Gastrocnemius medialis (tissue), 4 donors: Measurements from ENCODE around the gene POPDC2. TPM values are rescaled to one million over a fixed set of nuclear protein-coding genes. Genes with fewer than 3 reads are reported as not detected.

Source experiments
- ATAC-seq, 2 donors: fragments of 150-250 bp; one replicate each; pipeline ENCODE4 v1.9.1; 2016
- DNase-seq, 2 donors: peaks; one replicate each; pipeline ENCODE4 v3.0.0-alpha.2; 2019
- H3K27ac ChIP-seq, 4 donors: fragments of 200-600 bp; sonication (generic); 1 replicate in 1 of 4; 2 replicates in 3 of 4; pipeline ENCODE4 v1.5.1; 2016 to 2018; ENCODE audit warnings: mild to moderate bottlenecking in 2 of 4, moderate library complexity in 1 of 4
- H3K27me3 ChIP-seq, 3 donors: fragments of 200-600 bp; sonication (generic) in 2 of 3; 1 replicate in 1 of 3; 2 replicates in 2 of 3; pipeline versions ENCODE4 v1.5.1 to v1.6.0; 2016 to 2019; ENCODE audit warnings: mild to moderate bottlenecking in 1 of 3, moderate library complexity in 1 of 3
- H3K36me3 ChIP-seq, 2 donors: fragments of 200-600 bp; sonication (generic) in 1 of 2; one replicate each; pipeline ENCODE4 v1.5.1; 2017 to 2018
- H3K4me1 ChIP-seq, 2 donors: fragments of 200-600 bp; sonication (generic) in 1 of 2; one replicate each; pipeline ENCODE4 v1.5.1; 2016 to 2017; ENCODE audit warnings: mild to moderate bottlenecking in 2 of 2
- H3K4me3 ChIP-seq, 4 donors: fragments of 200-600 bp; sonication (generic) in 3 of 4; 1 replicate in 1 of 4; 2 replicates in 3 of 4; pipeline ENCODE4 v1.5.1; 2016 to 2019; ENCODE audit warnings: mild to moderate bottlenecking in 2 of 4
- H3K9me3 ChIP-seq, 3 donors: fragments of 200-600 bp; sonication (generic) in 2 of 3; 1 replicate in 1 of 3; 2 replicates in 2 of 3; pipeline ENCODE4 v1.5.1; 2016 to 2019
- POLR2A ChIP-seq, 2 donors: fragments of 450-650 bp; IDR thresholded peaks; one replicate each; pipeline ENCODE4 v1.6.1; 2017; ENCODE audit warnings: antibody characterized with exemption in 2 of 2, mild to moderate bottlenecking in 2 of 2, moderate library complexity in 2 of 2
- in situ Hi-C, 4 donors: fragments of 200-750 bp; cut with MboI; loops; one replicate each; pipeline versions ENCODE4 v1.15.0 to v1.8.0; 2017; ENCODE audit warnings: low sequenced_read_pairs in 4 of 4
- intact Hi-C: fragments of 100-400 bp; cut with DNase I; formaldehyde crosslinking; loops from one replicate; pipeline ENCODE4 v1.15.1; 2023; ENCODE audit warnings: low total_unique reads
- total RNA-seq, 4 donors: library from RNA; depleted of rRNA; stranded (reverse); fragments of >200 nt; gene quantifications; one replicate each; pipeline versions ENCODE4 v1.1.0 to v1.2.3, GENCODE V29; 2016
- TF ChIP-seq, protein P1 (sequence below), 5 experiments: fragments of 450-650 bp in 3 of 5; fragments of 200-600 bp in 2 of 5; sonication (generic) in 2 of 5; IDR thresholded peaks in 4 of 5; conservative IDR thresholded peaks in 1 of 5; 1 replicate in 4 of 5; 2 replicates in 1 of 5; pipeline ENCODE4 v1.5.1; 2016 to 2019; ENCODE audit warnings: antibody characterized with exemption in 5 of 5, mild to moderate bottlenecking in 3 of 5, moderate library complexity in 3 of 5

Gene POPDC2
- total RNA-seq, 4 donors from 2014 or later: 7.8 to 38.9 (median 30.3) TPM

DNA sequence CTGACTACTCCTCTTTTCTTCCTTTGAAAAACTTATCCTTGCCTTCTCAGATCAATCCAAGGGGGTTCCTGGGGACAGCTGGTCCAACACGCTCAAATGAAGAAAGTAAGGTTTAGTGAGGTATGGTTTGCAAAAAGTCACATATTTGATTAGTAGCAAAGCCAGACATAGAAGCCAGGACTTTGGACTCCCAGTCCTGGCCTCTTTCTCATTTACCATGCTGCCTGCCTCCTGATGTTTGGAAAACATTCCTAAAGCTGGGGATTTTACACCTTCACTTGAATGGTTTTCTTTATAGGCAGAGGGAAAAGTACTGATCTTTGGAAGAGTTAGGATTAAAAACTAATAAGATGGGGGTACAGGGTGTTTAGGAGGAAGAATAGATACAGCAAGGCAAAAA is 14.6 kb downstream of the POPDC2 start:
- peaks cover 63 to 85% of the 10 kb centered on the region in 2 donors for H3K4me1 ChIP-seq
- no peak for TF ChIP-seq POLR2A (IDR thresholded peaks at IDR 0.05)
- TF ChIP-seq, protein P1, sequence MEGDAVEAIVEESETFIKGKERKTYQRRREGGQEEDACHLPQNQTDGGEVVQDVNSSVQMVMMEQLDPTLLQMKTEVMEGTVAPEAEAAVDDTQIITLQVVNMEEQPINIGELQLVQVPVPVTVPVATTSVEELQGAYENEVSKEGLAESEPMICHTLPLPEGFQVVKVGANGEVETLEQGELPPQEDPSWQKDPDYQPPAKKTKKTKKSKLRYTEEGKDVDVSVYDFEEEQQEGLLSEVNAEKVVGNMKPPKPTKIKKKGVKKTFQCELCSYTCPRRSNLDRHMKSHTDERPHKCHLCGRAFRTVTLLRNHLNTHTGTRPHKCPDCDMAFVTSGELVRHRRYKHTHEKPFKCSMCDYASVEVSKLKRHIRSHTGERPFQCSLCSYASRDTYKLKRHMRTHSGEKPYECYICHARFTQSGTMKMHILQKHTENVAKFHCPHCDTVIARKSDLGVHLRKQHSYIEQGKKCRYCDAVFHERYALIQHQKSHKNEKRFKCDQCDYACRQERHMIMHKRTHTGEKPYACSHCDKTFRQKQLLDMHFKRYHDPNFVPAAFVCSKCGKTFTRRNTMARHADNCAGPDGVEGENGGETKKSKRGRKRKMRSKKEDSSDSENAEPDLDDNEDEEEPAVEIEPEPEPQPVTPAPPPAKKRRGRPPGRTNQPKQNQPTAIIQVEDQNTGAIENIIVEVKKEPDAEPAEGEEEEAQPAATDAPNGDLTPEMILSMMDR (IDR thresholded peaks at IDR 0.05 in 4 of 5, conservative IDR thresholded peaks at IDR 0.05 in 1 of 5): no peak
- DNase-seq (no peak), ATAC-seq (no peak)
- H3K4me3 ChIP-seq: no peak overlapping the region
- H3K36me3 ChIP-seq: peaks cover 0 to 9% of the 10 kb centered on the region in 2 donors
- H3K9me3 ChIP-seq: no peaks in the 10 kb centered on the region
- intact Hi-C loops: no loop called here
- H3K27ac ChIP-seq: peak overlapping the region; percentile 94 to 96 (median 95)
- in situ Hi-C loops: no loop called here
- no peaks in the 10 kb centered on the region for H3K27me3 ChIP-seq

DNA sequence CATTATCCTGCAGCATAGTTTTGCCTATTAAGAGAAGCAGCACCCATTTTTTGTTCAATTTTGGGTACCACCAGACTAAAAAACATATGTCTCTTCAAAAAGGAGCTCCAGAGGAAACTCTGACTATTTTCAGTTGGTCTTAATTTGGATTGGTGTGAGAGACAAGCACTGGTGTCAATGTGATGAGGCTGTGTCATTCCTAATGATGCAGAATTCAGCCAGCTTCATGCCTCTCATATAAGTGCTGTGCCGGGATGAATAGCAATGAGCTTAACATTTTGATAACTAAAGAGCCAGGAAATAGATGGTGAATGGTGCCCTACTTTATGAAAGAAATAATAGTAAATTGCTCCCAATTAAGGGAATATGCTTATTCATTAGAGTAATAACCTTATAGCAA is 15.9 kb downstream of the POPDC2 start:
- intact Hi-C loops (no loop called here), in situ Hi-C loops (no loop called here)
- Histone ChIP-seq H3K9me3 (no peaks in the 10 kb centered on the region), H3K27me3 (no peaks in the 10 kb centered on the region), H3K27ac (peak overlapping the region; percentile 94 to 96 (median 95)), H3K4me3 (no peak overlapping the region), H3K36me3 (peaks cover 0 to 9% of the 10 kb centered on the region in 2 donors), H3K4me1 (peaks cover 57 to 76% of the 10 kb centered on the region in 2 donors)
- TF ChIP-seq, protein P1 (IDR thresholded peaks at IDR 0.05 in 4 of 5, conservative IDR thresholded peaks at IDR 0.05 in 1 of 5): no peak
- no peak for TF ChIP-seq POLR2A (IDR thresholded peaks at IDR 0.05)
- DNase-seq: no peak
- no peak for ATAC-seq

DNA sequence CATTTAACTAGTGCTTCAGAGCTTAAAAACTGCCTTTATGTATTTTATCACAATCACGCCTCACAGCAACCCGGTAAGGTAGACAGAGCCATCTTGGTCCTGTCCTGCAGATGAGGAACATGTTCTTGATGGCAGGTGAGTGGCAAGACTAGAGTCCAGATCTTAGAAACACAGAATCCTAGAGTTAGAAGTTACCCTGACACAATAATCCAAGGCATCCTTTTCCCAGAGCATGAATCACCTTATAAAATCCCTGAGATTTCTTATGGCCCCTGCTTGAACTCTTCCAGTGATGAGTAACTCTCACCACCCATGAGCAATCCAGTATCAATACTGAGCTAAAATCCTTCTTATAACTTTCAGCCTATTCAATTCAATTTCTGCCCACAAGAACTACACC is 16.9 kb downstream of the POPDC2 start:
- no peak for DNase-seq
- TF ChIP-seq POLR2A (IDR thresholded peaks at IDR 0.05): no peak
- TF ChIP-seq, protein P1 (IDR thresholded peaks at IDR 0.05 in 4 of 5, conservative IDR thresholded peaks at IDR 0.05 in 1 of 5): no peak
- Histone ChIP-seq H3K9me3 (no peaks in the 10 kb centered on the region), H3K4me3 (no peak overlapping the region), H3K27ac (peak overlapping the region; percentile 94 to 96 (median 95)), H3K27me3 (no peaks in the 10 kb centered on the region), H3K36me3 (peaks cover 0 to 5% of the 10 kb centered on the region in 2 donors), H3K4me1 (peaks cover 54 to 73% of the 10 kb centered on the region in 2 donors)
- intact Hi-C loops (no loop called here), in situ Hi-C loops (no loop called here)
- ATAC-seq: no peak

DNA sequence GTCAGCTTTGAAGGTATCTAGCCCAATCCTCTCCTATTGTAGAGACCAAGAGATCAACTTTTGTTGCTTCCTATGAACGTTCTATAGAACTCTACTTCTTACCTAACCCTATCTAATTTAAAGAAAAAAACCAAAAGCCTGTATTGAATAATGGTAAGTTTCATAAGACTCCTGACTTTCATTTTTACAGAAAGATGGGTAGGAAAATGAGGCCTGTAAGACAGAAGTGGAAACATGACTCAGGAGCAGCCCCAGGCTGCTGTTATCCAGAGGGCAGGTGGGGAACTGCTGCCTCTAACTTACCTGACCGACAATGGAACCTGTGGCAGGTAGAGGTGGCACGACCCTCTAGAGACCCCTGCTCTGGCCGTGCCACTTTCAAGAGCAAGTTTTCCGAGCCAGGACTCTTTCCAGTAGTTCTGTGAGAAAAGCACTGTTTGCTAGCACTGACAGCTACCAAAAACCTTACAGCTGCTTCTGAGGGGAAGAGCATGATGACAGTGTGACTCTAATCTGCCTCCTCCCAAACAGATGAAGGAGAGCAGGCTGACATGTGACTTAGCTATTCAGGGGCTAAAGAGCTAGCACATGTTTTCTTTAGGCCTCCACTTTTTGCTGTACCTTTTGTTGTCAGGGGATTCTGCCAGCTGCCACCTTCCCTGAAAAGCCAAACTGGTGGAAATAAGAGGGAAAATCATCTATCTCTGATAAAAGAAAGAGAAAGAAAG is 17.5 kb downstream of the POPDC2 start:
- no peaks in the 10 kb centered on the region for H3K27me3 ChIP-seq
- ATAC-seq (no peak), DNase-seq (no peak)
- intact Hi-C loops: no loop called here
- peaks cover 53 to 73% of the 10 kb centered on the region in 2 donors for H3K4me1 ChIP-seq
- no peak overlapping the region for H3K4me3 ChIP-seq
- H3K9me3 ChIP-seq: no peaks in the 10 kb centered on the region
- in situ Hi-C loops: no loop called here
- TF ChIP-seq, protein P1 (IDR thresholded peaks at IDR 0.05 in 4 of 5, conservative IDR thresholded peaks at IDR 0.05 in 1 of 5): no peak
- TF ChIP-seq POLR2A (IDR thresholded peaks at IDR 0.05): peak in 1 of 2 donors; percentile 20
- H3K27ac ChIP-seq: peak overlapping the region; percentile 94 to 96 (median 95)
- peaks cover 0 to 5% of the 10 kb centered on the region in 2 donors for H3K36me3 ChIP-seq
